Measurements from ENCODE around the gene ENPEP.
"Not testable (repeated sequence)": the region's sequence is repeated elsewhere in the genome, so short reads cannot be mapped to it uniquely, and the experiment has no call there.

The ENPEP gene

DNA sequence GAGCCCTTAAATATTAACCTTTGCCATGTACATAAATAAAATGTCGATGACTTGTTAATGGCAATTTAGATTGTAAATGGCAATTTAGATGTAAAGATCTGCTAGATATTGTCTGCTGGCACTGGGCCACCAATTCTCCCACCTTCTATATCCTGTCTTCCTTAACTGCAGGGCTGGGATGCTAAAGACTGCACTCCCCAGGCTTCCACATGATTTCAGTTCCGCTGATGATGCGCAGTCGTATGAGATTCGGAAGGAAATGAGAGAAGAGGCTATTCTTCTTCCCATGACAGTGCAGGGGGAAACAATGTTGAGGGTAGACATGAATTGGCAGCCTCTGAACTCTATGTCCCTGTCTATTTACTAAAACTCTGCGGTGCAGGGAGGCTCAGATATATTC, 91.3 kb downstream of the ENPEP start:
- Histone ChIP-seq H3K4me3 (ENCODE audit: low read depth, low read length) (no peak overlapping the region), H3K9me3 (ENCODE audit: control insufficient read depth, insufficient read depth, low read depth, low read length) (no peaks in the 10 kb centered on the region), H3K4me1 (ENCODE audit: control insufficient read depth, insufficient read depth, low read length) (no peaks in the 10 kb centered on the region)

DNA sequence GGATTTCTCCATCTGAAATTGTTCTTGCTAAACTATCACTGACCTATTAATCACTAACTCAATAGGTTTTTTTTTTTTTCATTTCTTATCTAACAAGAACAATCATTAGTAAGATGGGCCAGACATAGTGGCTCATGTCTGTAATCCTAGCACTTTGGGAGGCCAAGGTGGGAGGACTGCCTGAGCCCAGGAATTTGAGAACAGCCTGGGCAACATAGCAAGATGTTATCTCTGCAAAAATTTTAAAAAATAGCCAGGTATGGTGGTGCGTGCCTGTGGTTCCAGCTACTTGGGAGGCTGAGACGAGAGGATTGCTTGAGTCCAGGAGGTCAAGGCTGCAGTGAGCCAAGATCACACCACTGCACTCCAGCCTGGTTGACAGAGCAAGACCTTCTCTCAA, 100.7 kb downstream of the ENPEP start:
- not testable (repeated sequence) for H3K27ac ChIP-seq (ENCODE audit: low read depth, low read length); H3K4me1 ChIP-seq (ENCODE audit: control insufficient read depth, insufficient read depth, low read length); H3K9me3 ChIP-seq (ENCODE audit: control insufficient read depth, insufficient read depth, low read depth, low read length); H3K36me3 ChIP-seq (ENCODE audit: control insufficient read depth, insufficient read depth, low read length); H3K27me3 ChIP-seq (ENCODE audit: control insufficient read depth, insufficient read depth, low read length); H3K9ac ChIP-seq (ENCODE audit: low read length); H3K4me3 ChIP-seq (ENCODE audit: low read depth, low read length)

More for the DNA sequence above, 91.3 kb downstream of the ENPEP start:
- H3K27ac ChIP-seq (ENCODE audit: low read depth, low read length) = no peak overlapping the region
- H3K36me3 ChIP-seq (ENCODE audit: control insufficient read depth, insufficient read depth, low read length) = no peaks in the 10 kb centered on the region
- H3K27me3 ChIP-seq (ENCODE audit: control insufficient read depth, insufficient read depth, low read length) = no peaks in the 10 kb centered on the region
- H3K9ac ChIP-seq (ENCODE audit: low read length) = no peak overlapping the region

DNA sequence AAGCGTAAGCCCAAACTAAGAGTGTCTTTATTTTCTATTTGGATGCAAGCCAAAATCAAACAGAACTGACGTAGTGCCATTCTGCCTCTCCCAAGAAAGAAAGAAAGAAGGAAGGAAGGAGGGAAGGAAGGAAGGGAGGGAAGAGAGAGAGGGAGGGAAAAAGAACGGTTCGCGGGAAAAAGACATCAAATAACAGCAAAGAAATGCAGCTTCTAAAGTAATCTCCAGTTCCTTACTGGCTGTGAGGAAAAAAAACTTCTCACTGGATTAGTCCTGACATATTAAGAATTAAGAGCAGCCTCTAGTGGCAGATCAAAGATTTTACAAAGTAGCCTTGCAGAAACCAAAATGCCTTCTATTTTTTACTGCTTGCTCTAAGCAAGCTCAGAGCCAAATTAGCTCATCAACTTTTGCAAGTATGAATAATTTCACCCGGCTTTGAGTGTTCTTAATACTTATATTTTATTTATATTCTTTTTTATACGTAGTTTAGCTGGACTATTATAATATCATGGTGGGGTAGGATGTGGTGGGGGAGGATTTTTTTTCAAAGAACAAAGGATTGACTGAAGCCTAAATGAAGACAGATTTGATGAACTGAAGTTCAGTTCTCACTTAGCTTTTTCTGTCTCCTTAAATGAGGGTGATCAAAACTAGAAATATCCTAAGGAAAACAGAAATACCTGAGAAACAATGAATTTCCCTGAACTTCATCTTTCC, 110.3 kb downstream of the ENPEP start:
- H3K9ac ChIP-seq (ENCODE audit: low read length) = no peak overlapping the region
- no peaks in the 10 kb centered on the region for H3K9me3 ChIP-seq (ENCODE audit: control insufficient read depth, insufficient read depth, low read depth, low read length)
- H3K36me3 ChIP-seq (ENCODE audit: control insufficient read depth, insufficient read depth, low read length) = no peaks in the 10 kb centered on the region
- no peak overlapping the region for H3K4me3 ChIP-seq (ENCODE audit: low read depth, low read length)
- no peaks in the 10 kb centered on the region for H3K27me3 ChIP-seq (ENCODE audit: control insufficient read depth, insufficient read depth, low read length)
- no peaks in the 10 kb centered on the region for H3K4me1 ChIP-seq (ENCODE audit: control insufficient read depth, insufficient read depth, low read length)
- H3K27ac ChIP-seq (ENCODE audit: low read depth, low read length) = no peak overlapping the region

DNA sequence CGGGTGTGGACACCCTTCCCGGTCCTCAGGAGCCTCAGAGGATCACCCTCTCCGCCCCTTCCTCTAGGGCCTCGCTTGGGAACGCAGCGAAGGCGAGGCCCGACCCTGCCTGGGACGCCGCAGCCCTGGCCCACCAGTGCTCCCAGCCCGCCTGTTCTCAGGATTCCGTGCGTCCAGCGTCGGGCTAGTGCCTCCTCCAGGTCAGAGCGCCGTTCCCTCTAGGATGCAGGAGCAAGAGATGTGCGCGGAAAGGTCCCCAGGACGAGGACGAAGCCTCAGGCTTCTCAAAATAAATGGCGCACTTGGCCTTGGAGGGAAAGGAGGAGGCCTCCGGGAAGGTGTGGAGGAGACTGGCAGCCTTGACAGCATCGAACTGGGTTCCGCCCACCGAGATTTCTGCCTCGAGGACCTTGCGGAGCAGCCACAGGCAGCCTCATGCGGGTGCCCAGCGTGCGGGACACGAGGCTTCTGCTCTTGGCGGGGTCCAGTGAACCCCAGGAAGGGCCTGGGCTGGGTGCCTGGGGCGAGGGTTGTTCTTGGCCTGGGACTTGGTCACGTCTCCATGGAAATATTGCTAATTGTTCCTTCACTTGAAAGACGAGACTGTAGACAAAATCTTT, 111.8 kb downstream of the ENPEP start:
- no peak overlapping the region for H3K27ac ChIP-seq (ENCODE audit: low read depth, low read length)
- H3K9ac ChIP-seq (ENCODE audit: low read length) = no peak overlapping the region

DNA sequence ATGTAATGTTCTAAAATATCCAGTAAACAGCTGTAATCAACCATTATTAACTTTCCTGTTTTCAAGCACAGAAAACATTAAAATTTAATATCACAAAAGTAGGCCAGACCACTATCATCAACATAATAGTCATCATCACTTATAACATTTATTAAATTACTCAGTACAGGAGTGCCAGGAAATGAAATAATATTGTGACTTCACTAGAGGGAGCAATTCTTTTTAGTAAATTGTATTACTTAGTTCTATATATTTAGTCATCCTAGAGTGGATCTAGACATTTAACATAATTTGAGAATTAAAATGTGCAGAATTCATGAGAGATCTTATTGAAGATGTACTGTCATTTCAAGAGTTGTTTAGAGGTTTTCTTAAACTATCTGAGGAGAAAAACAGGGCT, 113.3 kb downstream of the ENPEP start:
- no peak overlapping the region for H3K9ac ChIP-seq (ENCODE audit: low read length)
- no peak overlapping the region for H3K4me3 ChIP-seq (ENCODE audit: low read depth, low read length)
- no peaks in the 10 kb centered on the region for H3K4me1 ChIP-seq (ENCODE audit: control insufficient read depth, insufficient read depth, low read length)
- H3K9me3 ChIP-seq (ENCODE audit: control insufficient read depth, insufficient read depth, low read depth, low read length) = no peaks in the 10 kb centered on the region
- no peaks in the 10 kb centered on the region for H3K27me3 ChIP-seq (ENCODE audit: control insufficient read depth, insufficient read depth, low read length)
- H3K36me3 ChIP-seq (ENCODE audit: control insufficient read depth, insufficient read depth, low read length) = no peaks in the 10 kb centered on the region
- no peak overlapping the region for H3K27ac ChIP-seq (ENCODE audit: low read depth, low read length)

More for the DNA sequence above, 111.8 kb downstream of the ENPEP start:
- no peaks in the 10 kb centered on the region for H3K27me3 ChIP-seq (ENCODE audit: control insufficient read depth, insufficient read depth, low read length)
- no peaks in the 10 kb centered on the region for H3K36me3 ChIP-seq (ENCODE audit: control insufficient read depth, insufficient read depth, low read length)
- no peaks in the 10 kb centered on the region for H3K4me1 ChIP-seq (ENCODE audit: control insufficient read depth, insufficient read depth, low read length)
- H3K9me3 ChIP-seq (ENCODE audit: control insufficient read depth, insufficient read depth, low read depth, low read length) = no peaks in the 10 kb centered on the region
- no peak overlapping the region for H3K4me3 ChIP-seq (ENCODE audit: low read depth, low read length)

DNA sequence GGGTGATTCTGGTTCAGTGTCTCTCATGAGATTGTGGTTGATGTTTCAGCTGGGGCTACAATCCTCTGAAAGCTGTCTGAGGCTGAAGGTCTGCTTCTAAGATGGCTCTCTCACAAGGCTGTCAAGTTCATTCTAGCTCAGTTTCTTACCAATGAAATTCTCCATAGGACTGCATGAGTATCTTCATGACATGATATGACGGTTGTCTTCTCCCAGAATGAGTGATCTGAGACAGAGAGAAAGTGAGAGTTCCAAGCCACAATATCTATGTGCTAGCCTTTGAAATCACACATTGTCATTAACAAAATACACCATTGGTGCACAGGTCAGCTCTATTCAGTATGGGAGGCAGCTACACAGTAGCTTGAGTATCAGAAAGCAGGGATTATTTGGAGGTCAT, 119.6 kb downstream of the ENPEP start:
- no peaks in the 10 kb centered on the region for H3K27me3 ChIP-seq (ENCODE audit: control insufficient read depth, insufficient read depth, low read length)

DNA sequence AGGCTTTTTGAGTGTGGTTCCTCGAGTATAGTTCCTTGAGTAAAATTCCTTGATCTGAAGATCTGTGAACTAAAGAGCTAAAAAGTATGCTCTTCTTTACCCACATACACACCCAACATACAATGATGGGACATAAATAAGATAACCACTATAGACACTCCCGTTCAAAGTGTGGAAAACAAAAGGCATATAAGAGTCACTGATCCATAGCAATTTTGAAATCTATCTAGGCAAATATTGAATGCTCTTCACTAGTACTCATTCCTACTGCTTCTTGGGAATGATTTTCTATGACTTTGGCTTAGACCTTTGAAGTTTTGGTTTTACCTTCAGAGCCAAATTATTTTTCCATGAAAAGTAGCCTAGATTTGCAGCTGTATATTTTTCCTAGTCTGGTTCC, 120.5 kb downstream of the ENPEP start:
- Histone ChIP-seq H3K36me3 (ENCODE audit: control insufficient read depth, insufficient read depth, low read length) (peaks cover 5% of the 10 kb centered on the region; the same call in 1 of the 2 replicates), H3K9me3 (ENCODE audit: control insufficient read depth, insufficient read depth, low read depth, low read length) (peaks cover 21% of the 10 kb centered on the region), H3K27me3 (ENCODE audit: control insufficient read depth, insufficient read depth, low read length) (no peaks in the 10 kb centered on the region), H3K4me1 (ENCODE audit: control insufficient read depth, insufficient read depth, low read length) (no peaks in the 10 kb centered on the region), H3K9ac (ENCODE audit: low read length) (no peak overlapping the region), H3K4me3 (ENCODE audit: low read depth, low read length) (no peak overlapping the region), H3K27ac (ENCODE audit: low read depth, low read length) (no peak overlapping the region)

More for the DNA sequence above, 119.6 kb downstream of the ENPEP start:
- H3K4me1 ChIP-seq (ENCODE audit: control insufficient read depth, insufficient read depth, low read length) = no peaks in the 10 kb centered on the region
- peaks cover 5% of the 10 kb centered on the region; the same call in 1 of the 2 replicates for H3K36me3 ChIP-seq (ENCODE audit: control insufficient read depth, insufficient read depth, low read length)
- H3K4me3 ChIP-seq (ENCODE audit: low read depth, low read length) = no peak overlapping the region
- H3K9me3 ChIP-seq (ENCODE audit: control insufficient read depth, insufficient read depth, low read depth, low read length) = peaks cover 21% of the 10 kb centered on the region
- H3K27ac ChIP-seq (ENCODE audit: low read depth, low read length) = no peak overlapping the region
- no peak overlapping the region for H3K9ac ChIP-seq (ENCODE audit: low read length)

DNA sequence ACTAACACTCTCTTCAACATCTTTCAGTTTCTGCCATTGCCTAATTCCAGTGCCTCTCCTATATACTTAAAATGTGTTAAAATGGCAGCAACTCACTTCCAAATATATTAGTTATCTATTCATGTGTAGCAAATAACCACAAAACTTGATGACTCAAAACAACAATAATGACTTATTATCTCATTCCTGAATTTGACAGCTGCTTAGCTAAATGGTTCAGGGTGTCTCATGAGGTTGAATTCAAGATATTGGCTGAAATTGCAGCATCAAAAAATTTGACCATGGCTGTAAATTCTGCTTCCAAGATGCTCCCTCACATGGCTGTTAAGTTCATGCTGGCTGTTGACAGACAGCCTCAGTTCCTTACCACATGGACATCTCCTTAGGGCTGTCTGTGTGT, 121.6 kb downstream of the ENPEP start:
- no peak overlapping the region for H3K4me3 ChIP-seq (ENCODE audit: low read depth, low read length)
- H3K27me3 ChIP-seq (ENCODE audit: control insufficient read depth, insufficient read depth, low read length) = no peaks in the 10 kb centered on the region
- H3K9ac ChIP-seq (ENCODE audit: low read length) = no peak overlapping the region
- H3K9me3 ChIP-seq (ENCODE audit: control insufficient read depth, insufficient read depth, low read depth, low read length) = peaks cover 21% of the 10 kb centered on the region
- no peak overlapping the region for H3K27ac ChIP-seq (ENCODE audit: low read depth, low read length)
- H3K4me1 ChIP-seq (ENCODE audit: control insufficient read depth, insufficient read depth, low read length) = no peaks in the 10 kb centered on the region
- peaks cover 5% of the 10 kb centered on the region; the same call in 1 of the 2 replicates for H3K36me3 ChIP-seq (ENCODE audit: control insufficient read depth, insufficient read depth, low read length)

DNA sequence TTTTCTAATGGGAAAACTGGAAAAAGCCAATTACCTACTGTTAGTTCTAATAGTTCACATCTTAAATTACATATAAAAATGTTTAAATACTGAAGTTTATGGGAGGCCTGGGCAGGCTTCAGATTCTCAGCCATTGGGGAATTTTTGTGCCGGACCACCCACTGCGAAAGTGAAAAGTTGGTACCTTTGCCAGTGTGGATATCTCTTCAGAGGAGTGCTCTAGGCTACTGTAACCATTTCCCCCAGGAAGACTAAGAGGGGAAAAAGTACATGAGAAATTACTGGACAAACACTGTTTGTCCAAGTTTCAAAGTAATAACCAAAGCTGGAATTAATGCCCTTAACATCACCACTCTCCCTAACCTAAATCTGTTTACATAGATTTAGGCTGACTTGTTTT, 126.1 kb downstream of the ENPEP start:
- no peaks in the 10 kb centered on the region for H3K27me3 ChIP-seq (ENCODE audit: control insufficient read depth, insufficient read depth, low read length)
- H3K36me3 ChIP-seq (ENCODE audit: control insufficient read depth, insufficient read depth, low read length) = peaks cover 5% of the 10 kb centered on the region; the same call in 1 of the 2 replicates
- peaks cover 8% of the 10 kb centered on the region for H3K9me3 ChIP-seq (ENCODE audit: control insufficient read depth, insufficient read depth, low read depth, low read length)
- H3K27ac ChIP-seq (ENCODE audit: low read depth, low read length) = no peak overlapping the region
- H3K9ac ChIP-seq (ENCODE audit: low read length) = no peak overlapping the region
- no peak overlapping the region for H3K4me3 ChIP-seq (ENCODE audit: low read depth, low read length)
- H3K4me1 ChIP-seq (ENCODE audit: control insufficient read depth, insufficient read depth, low read length) = no peaks in the 10 kb centered on the region

DNA sequence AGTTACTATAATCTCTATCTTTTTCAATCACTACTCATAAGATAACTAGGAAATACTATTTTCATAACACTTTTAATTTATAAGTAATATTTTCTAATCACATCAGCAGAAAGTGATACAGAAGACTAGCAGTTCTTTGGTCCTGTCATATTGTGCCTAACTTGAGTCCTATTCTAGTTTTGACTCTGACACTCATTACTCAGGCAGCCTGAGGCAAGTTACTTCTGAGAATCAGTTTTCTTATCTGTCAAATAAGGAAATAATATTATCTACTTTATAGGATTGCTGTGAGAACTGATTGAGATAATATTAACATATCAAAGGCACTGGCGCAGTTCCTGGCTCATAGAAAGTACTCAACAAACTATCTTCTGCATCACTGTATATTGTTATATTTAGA, 129.1 kb downstream of the ENPEP start:
- Histone ChIP-seq H3K27me3 (ENCODE audit: control insufficient read depth, insufficient read depth, low read length) (peaks cover 21% of the 10 kb centered on the region; the same call in 1 of the 2 replicates), H3K9me3 (ENCODE audit: control insufficient read depth, insufficient read depth, low read depth, low read length) (no peaks in the 10 kb centered on the region), H3K9ac (ENCODE audit: low read length) (no peak overlapping the region), H3K27ac (ENCODE audit: low read depth, low read length) (no peak overlapping the region), H3K36me3 (ENCODE audit: control insufficient read depth, insufficient read depth, low read length) (no peaks in the 10 kb centered on the region; the same call in 1 of the 2 replicates), H3K4me1 (ENCODE audit: control insufficient read depth, insufficient read depth, low read length) (peaks cover 14% of the 10 kb centered on the region), H3K4me3 (ENCODE audit: low read depth, low read length) (no peak overlapping the region)

DNA sequence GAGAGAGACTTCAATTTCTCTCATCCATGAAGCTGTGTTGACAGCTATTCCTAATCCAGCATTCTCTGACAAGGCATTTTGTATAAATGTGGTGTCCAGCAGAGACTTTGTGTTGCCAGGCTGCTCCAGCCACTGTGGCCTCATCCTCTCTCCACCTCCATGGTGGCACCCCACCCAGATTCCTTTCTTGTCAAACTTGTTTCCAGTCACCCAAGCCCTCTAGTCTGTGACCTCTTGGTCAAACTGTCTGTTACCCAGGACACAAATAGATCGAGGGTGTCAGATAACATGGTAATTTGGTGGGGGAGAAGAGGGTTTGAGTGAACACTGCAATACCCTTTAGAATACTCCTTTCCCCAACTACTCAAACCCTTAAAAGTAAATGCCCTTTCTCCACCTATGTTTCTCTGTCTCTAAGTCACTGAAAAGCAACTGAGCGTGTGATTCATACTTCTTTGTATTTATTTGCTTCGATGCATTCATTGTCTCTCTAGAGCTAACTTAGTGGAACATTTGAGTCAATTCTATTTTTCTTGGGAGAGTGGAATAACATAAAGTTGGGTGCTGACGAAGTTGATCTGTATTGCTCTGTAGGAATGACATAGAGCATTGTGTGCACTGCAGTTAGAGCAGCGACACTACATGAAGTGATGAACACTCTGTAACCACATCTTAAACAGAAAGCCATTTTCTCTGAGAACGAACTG, 133.2 kb downstream of the ENPEP start:
- peaks cover 43% of the 10 kb centered on the region for H3K4me1 ChIP-seq (ENCODE audit: control insufficient read depth, insufficient read depth, low read length)
- H3K27me3 ChIP-seq (ENCODE audit: control insufficient read depth, insufficient read depth, low read length) = peaks cover 62% of the 10 kb centered on the region

More for the DNA sequence above, 133.2 kb downstream of the ENPEP start:
- Histone ChIP-seq H3K27ac (ENCODE audit: low read depth, low read length) (no peak overlapping the region), H3K9me3 (ENCODE audit: control insufficient read depth, insufficient read depth, low read depth, low read length) (no peaks in the 10 kb centered on the region), H3K9ac (ENCODE audit: low read length) (no peak overlapping the region), H3K4me3 (ENCODE audit: low read depth, low read length) (no peak overlapping the region), H3K36me3 (ENCODE audit: control insufficient read depth, insufficient read depth, low read length) (peaks cover 4% of the 10 kb centered on the region; the same call in 1 of the 2 replicates)
